NCI-H1436 (cell line): ENCODE measurements around the gene BTBD16.
A peak's percentile ranks its signal among the peaks of the same experiment; 100 is the strongest.

Experiments
- DNase-seq: peaks from one replicate; lab custom pipeline; 2025; lab: John Stamatoyannopoulos, UW

The BTBD16 gene

GRCh38 chr10:122373721-122374120 is 102.6 kb downstream of the BTBD16 start:
- no peak for DNase-seq

DNA sequence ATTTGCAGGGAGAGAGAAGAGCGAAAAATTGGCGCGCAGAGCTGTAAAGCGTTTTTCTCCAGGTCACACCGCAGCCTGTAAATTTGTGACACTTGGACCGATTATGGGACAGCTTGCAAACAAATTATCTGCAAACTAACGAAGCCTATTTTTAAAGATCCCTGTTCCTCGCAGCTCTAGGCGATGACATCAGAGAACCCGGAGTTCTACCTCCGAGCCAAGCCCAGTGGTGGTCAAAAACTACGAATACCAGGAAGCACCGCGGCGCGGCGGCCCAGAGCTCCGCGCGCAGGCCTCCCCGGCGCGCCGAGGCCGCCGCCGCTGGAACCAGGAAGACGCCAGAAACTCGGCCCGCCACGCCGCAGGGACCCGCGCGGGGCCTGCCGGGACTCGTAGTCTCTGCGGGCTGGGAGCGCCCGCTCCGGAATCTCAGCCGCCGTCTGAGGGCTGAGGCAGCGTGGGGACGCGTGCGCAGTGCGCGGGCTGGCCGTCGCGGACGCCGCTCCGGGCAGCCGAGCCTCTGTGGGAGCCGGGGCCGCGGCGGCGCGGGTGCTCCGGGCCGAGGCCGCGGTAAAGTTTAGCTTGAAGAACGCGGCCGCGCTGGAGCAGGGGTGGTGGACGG is 103.3 kb downstream of the BTBD16 start, which contains the start of gene PLEKHA1:
TSS of gene PLEKHA1 (plus strand) at position 472 of the 622 bp plus-strand sequence. CDS start 18,493 bp downstream, outside the sequence.
- DNase-seq = peak; percentile 96

- DNase-seq = peak; percentile 63
These were observed 104.0 kb downstream of the BTBD16 start for GRCh38 chr10:122374859-122375678.

- no peak for DNase-seq
These were observed 104.6 kb downstream of the BTBD16 start for GRCh38 chr10:122375679-122376160.

GRCh38 chr10:122376364-122376961 is 105.4 kb downstream of the BTBD16 start:
- DNase-seq = no peak

DNA sequence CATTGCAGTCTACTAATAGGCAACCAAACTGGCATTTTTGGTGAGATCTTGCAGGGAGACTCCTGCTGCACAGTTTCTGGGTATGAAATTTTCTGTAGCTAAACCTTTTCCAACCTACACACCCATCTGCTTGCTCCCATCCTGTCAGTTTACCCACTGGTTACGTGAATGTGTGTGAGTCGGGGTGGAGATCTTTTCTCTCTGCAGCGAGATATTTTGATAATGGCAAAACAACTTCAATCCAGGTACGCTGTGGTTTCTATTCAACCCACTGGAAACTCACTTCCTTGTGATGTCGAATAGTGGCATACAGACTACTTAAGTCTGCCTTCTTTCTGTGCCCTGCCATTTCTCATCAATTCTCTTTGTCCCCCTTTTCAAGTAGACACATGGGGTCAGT is 107.9 kb downstream of the BTBD16 start:
- DNase-seq = no peak

DNA sequence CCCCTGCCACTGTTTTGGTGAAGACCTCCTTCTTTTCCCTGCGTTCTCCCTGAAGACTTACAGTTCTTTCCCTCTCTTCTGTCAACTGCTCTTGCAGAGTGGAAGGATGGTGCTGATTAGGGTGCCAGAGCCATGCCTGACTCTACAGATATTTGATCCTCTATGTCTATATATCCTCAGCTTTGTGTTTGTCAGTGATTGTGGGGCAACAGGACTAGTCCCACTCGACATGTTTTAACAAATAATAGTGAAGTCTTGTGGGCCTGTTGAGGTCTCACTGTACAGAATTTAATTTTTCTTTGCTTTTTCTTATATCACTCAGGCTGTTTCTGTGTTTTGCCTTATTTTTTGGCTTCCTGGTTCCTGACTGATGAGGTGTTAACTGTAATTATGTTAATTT is 108.4 kb downstream of the BTBD16 start:
- DNase-seq = no peak

DNA sequence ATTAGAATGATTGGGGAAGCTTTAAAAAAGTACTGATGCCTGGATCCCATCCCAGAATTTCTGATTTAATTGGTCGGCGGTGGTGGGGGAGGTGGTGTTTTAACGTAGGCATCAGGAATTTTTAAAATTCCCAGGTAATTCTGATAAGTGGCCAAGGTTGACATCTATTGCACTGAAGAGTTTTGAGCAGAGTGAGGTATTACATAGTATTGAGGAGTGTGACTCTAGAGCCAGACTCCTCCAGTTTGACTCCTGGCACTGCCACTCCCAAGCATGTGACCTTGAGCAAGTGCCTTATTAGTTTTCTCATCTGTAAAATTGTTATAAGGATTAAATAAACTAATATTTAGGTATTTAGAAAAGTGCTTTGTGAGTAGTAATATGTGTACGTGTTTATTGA is 109.6 kb downstream of the BTBD16 start:
- no peak for DNase-seq

GRCh38 chr10:122381680-122382079 is 110.6 kb downstream of the BTBD16 start:
- no peak for DNase-seq

- DNase-seq = no peak
These were observed 115.4 kb downstream of the BTBD16 start for GRCh38 chr10:122386514-122386913.

- DNase-seq = no peak
These were observed 116.5 kb downstream of the BTBD16 start for GRCh38 chr10:122387572-122387971.
